Gastroesophageal sphincter (tissue), 4 donors: ENCODE data around the gene UBR2. TPM values are rescaled to one million over a fixed set of nuclear protein-coding genes. Genes with fewer than 3 reads are reported as not detected.

Source experiments
- ATAC-seq: fragments of 150-250 bp; one replicate; pipeline ENCODE4 v1.9.1; 2016; ENCODE audit warnings: mild to moderate bottlenecking, moderate library complexity
- H3K27ac ChIP-seq, 4 donors: fragments of 200-600 bp; sonication (generic) in 3 of 4; 1 replicate in 3 of 4; 2 replicates in 1 of 4; pipeline ENCODE4 v1.5.1; 2016 to 2019
- H3K27me3 ChIP-seq: fragments of 200-600 bp; sonication (generic); one replicate; pipeline ENCODE4 v1.5.1; 2019
- H3K36me3 ChIP-seq, 2 donors: fragments of 200-600 bp; sonication (generic); one replicate each; pipeline ENCODE4 v1.5.1; 2019; ENCODE audit warnings: control low read depth in 1 of 2
- H3K4me1 ChIP-seq, 3 donors: fragments of 200-600 bp; sonication (generic); 1 replicate in 2 of 3; 2 replicates in 1 of 3; pipeline ENCODE4 v1.5.1; 2016 to 2019; ENCODE audit warnings: control low read depth in 2 of 3
- H3K4me3 ChIP-seq, 2 donors: fragments of 200-600 bp; sonication (generic); one replicate each; pipeline ENCODE4 v1.5.1; 2019; ENCODE audit warnings: mild to moderate bottlenecking in 1 of 2, moderate library complexity in 1 of 2
- H3K9me3 ChIP-seq, 3 donors: fragments of 200-600 bp; sonication (generic); one replicate each; pipeline ENCODE4 v1.5.1; 2017 to 2019; ENCODE audit warnings: control low read depth in 2 of 3
- EP300 ChIP-seq: sonication (generic); formaldehyde crosslinking; IDR thresholded peaks from one replicate; pipeline ENCODE4 v1.6.1; 2017; ENCODE audit warnings: antibody characterized with exemption, mild to moderate bottlenecking
- POLR2A ChIP-seq, 2 donors: fragments of 450-650 bp; IDR thresholded peaks; one replicate each; pipeline ENCODE4 v1.6.1; 2017; ENCODE audit warnings: antibody characterized with exemption in 2 of 2, mild to moderate bottlenecking in 2 of 2, moderate library complexity in 1 of 2
- POLR2AphosphoS5 ChIP-seq: sonication (generic); formaldehyde crosslinking; IDR thresholded peaks from one replicate; pipeline ENCODE4 v1.6.1; 2017; ENCODE audit warnings: antibody characterized with exemption
- WGBS, 2 donors: methylation state at CpG; one replicate each; pipeline ENCODE4 v1.1.5; 2018; ENCODE audit warnings: low coverage in 1 of 2; 5-methylcytosine and 5-hydroxymethylcytosine counted together
- total RNA-seq, 4 donors: library from RNA; depleted of rRNA; stranded (reverse); fragments of >200 nt; gene quantifications; one replicate each; pipeline ENCODE4 v1.1.0, GENCODE V29; 2016
- TF ChIP-seq, protein P1 (sequence below), 4 experiments: fragments of 200-600 bp in 2 of 4; fragments of 450-650 bp in 2 of 4; sonication (generic) in 1 of 4; IDR thresholded peaks; one replicate each; pipeline ENCODE4 v1.5.1; 2017 to 2019; ENCODE audit warnings: antibody characterized with exemption in 4 of 4, mild to moderate bottlenecking in 2 of 4, moderate library complexity in 2 of 4

Gene UBR2
- total RNA-seq, 4 donors from 2014 or later = 27.8 to 44.8 (median 32.8) TPM

DNA sequence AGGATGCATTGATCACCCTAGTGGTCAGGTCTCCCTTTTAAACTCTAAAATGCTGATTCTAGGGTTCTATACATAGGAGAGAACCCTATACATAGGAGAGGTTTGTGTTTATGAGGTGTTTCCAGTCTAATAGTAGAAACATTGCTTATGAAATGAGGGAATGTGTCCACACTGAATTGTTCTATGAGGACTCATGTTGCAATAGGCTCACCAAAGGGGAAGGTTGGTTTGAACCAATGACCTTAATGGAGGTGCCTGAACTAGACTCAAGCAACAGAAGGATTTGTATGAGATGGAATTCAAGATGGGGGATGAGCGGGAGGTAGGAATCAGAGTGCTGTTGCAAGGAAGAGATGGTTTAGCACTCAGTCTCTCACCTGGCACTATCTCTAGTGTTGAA lies 33.5 kb upstream of the UBR2 start:
- Histone ChIP-seq H3K9me3 (no peaks in the 10 kb centered on the region), H3K27ac (no peak overlapping the region), H3K4me1 (no peaks in the 10 kb centered on the region), H3K36me3 (no peaks in the 10 kb centered on the region), H3K4me3 (no peak overlapping the region), H3K27me3 (no peaks in the 10 kb centered on the region)
- TF ChIP-seq POLR2AphosphoS5 (no peak), POLR2A (IDR thresholded peaks at IDR 0.05) (no peak), EP300 (no peak)
- TF ChIP-seq, protein P1, sequence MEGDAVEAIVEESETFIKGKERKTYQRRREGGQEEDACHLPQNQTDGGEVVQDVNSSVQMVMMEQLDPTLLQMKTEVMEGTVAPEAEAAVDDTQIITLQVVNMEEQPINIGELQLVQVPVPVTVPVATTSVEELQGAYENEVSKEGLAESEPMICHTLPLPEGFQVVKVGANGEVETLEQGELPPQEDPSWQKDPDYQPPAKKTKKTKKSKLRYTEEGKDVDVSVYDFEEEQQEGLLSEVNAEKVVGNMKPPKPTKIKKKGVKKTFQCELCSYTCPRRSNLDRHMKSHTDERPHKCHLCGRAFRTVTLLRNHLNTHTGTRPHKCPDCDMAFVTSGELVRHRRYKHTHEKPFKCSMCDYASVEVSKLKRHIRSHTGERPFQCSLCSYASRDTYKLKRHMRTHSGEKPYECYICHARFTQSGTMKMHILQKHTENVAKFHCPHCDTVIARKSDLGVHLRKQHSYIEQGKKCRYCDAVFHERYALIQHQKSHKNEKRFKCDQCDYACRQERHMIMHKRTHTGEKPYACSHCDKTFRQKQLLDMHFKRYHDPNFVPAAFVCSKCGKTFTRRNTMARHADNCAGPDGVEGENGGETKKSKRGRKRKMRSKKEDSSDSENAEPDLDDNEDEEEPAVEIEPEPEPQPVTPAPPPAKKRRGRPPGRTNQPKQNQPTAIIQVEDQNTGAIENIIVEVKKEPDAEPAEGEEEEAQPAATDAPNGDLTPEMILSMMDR (IDR thresholded peaks at IDR 0.05) = no peak
- WGBS, 2 donors = 91 to 100% methylated on average over 1 of the region's 1 CpG
- no peak for ATAC-seq

- H3K27me3 ChIP-seq = no peaks in the 10 kb centered on the region
- 27 to 32% methylated on average over 1 of the region's 1 CpG for WGBS, 2 donors
- no peaks in the 10 kb centered on the region for H3K4me1 ChIP-seq
- no peaks in the 10 kb centered on the region for H3K9me3 ChIP-seq
- ATAC-seq = no peak
- H3K36me3 ChIP-seq = no peaks in the 10 kb centered on the region
- TF ChIP-seq, protein P1 (IDR thresholded peaks at IDR 0.05) = no peak
- TF ChIP-seq POLR2AphosphoS5 (no peak), POLR2A (IDR thresholded peaks at IDR 0.05) (no peak), EP300 (no peak)
- no peak overlapping the region for H3K27ac ChIP-seq
- H3K4me3 ChIP-seq = no peak overlapping the region
Measured at GRCh38 chr6:42530751-42531150, 33.1 kb upstream of the UBR2 start.

DNA sequence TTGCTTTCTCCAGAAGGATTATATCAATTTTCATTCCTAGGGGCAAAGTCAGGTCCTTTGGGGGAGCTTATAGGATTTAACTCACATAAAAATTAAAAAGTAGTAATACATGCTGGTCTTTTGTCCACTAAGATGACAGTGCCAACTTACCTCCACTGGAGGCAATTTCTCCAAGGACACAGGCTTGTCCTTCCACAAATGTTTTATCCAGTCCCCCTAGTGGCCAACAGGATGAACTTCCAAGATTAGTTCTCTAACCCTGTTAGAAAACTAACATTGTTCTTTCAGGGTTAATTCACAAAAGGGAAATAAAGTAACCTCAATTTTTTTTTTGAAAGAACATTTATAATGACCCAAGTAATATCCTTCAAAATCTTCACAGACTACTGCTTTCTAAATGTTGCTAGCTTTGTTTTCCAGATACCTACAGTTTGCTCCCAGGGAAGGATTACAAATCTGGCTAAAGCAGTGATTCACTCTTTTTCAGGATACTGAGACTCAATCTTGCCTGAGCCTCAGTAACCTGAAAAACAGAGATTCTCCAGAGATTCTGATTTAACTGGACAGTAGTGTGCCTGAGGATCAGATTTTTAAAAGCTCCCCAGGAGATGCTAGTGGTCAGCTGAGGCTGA lies 31.7 kb upstream of the UBR2 start:
- Histone ChIP-seq H3K4me3 (no peak overlapping the region), H3K27ac (no peak overlapping the region), H3K4me1 (no peaks in the 10 kb centered on the region), H3K9me3 (no peaks in the 10 kb centered on the region), H3K27me3 (no peaks in the 10 kb centered on the region), H3K36me3 (no peaks in the 10 kb centered on the region)
- ATAC-seq = peak; percentile 73
- TF ChIP-seq, protein P1 (IDR thresholded peaks at IDR 0.05) = peak; percentile 84 to 92 (median 88)
- no peak for TF ChIP-seq EP300

GRCh38 chr6:42533794-42534193 lies 30.0 kb upstream of the UBR2 start:
- 77 to 86% methylated on average over 1 to 4 of the region's 5 CpGs for WGBS, 2 donors
- Histone ChIP-seq H3K36me3 (no peaks in the 10 kb centered on the region), H3K27ac (no peak overlapping the region), H3K9me3 (no peaks in the 10 kb centered on the region), H3K27me3 (no peaks in the 10 kb centered on the region), H3K4me3 (no peak overlapping the region), H3K4me1 (no peaks in the 10 kb centered on the region)
- TF ChIP-seq, protein P1 (IDR thresholded peaks at IDR 0.05) = no peak
- no peak for TF ChIP-seq POLR2A (IDR thresholded peaks at IDR 0.05)
- no peak for TF ChIP-seq EP300
- no peak for TF ChIP-seq POLR2AphosphoS5
- no peak for ATAC-seq

- no peaks in the 10 kb centered on the region for H3K4me1 ChIP-seq
- no peaks in the 10 kb centered on the region for H3K9me3 ChIP-seq
- H3K27ac ChIP-seq = no peak overlapping the region
- H3K27me3 ChIP-seq = no peaks in the 10 kb centered on the region
- 88 to 100% methylated on average over 1 of the region's 1 CpG for WGBS, 2 donors
- no peaks in the 10 kb centered on the region for H3K36me3 ChIP-seq
- no peak overlapping the region for H3K4me3 ChIP-seq
- no peak for ATAC-seq
- TF ChIP-seq POLR2AphosphoS5 (no peak), EP300 (no peak), POLR2A (IDR thresholded peaks at IDR 0.05) (no peak)
- TF ChIP-seq, protein P1 (IDR thresholded peaks at IDR 0.05) = no peak
Measured at GRCh38 chr6:42537536-42537935, 26.3 kb upstream of the UBR2 start.
